Stimulated activated CD4-positive, alpha-beta T cell treated with anti-CD3 and anti-CD28 coated beads, Interleukin-1b, Interleukin-23, amount 100 ng/mL, for 4 hours (primary cell): ENCODE measurements around the gene LASP1NB.

ENCODE experiments used
- DNase-seq, 2 donors: peaks; one replicate each; pipeline ENCODE4 v3.0.0-alpha.2; 2020; ENCODE audit warnings: low read depth in 2 of 2

Gene LASP1NB

GRCh38 chr17:38925263-38925995 is at the start of gene LASP1NB:
Gene LASP1NB (plus strand): TSS chr17:38925614.
- DNase-seq: peak in 1 of 2 donors; percentile 15

GRCh38 chr17:38877130-38877851 is 48.1 kb upstream of the LASP1NB start:
- no peak for DNase-seq

- no peak for DNase-seq
These were observed 45.3 kb upstream of the LASP1NB start for GRCh38 chr17:38879878-38880665.

GRCh38 chr17:38881600-38882191 is 43.7 kb upstream of the LASP1NB start:
- DNase-seq: no peak

GRCh38 chr17:38882870-38883269 is 42.5 kb upstream of the LASP1NB start:
- no peak for DNase-seq

- DNase-seq: no peak
These were observed 41.6 kb upstream of the LASP1NB start for GRCh38 chr17:38883592-38884526.

GRCh38 chr17:38885044-38885727 is 40.2 kb upstream of the LASP1NB start:
- DNase-seq: no peak

- no peak for DNase-seq
These were observed 39.4 kb upstream of the LASP1NB start for GRCh38 chr17:38885728-38886642.

GRCh38 chr17:38886643-38887010 is 38.8 kb upstream of the LASP1NB start:
- DNase-seq: no peak

- DNase-seq: no peak
These were observed 36.6 kb upstream of the LASP1NB start for GRCh38 chr17:38888842-38889241.

GRCh38 chr17:38889745-38890409 is 35.5 kb upstream of the LASP1NB start:
- no peak for DNase-seq

GRCh38 chr17:38890410-38890746 is 35.0 kb upstream of the LASP1NB start:
- DNase-seq: no peak

GRCh38 chr17:38891441-38891840 is 34.0 kb upstream of the LASP1NB start:
- DNase-seq: no peak

- DNase-seq: no peak
These were observed 33.3 kb upstream of the LASP1NB start for GRCh38 chr17:38892083-38892482.

- DNase-seq: no peak
These were observed 32.8 kb upstream of the LASP1NB start for GRCh38 chr17:38892620-38893019.

GRCh38 chr17:38893113-38893512 is 32.3 kb upstream of the LASP1NB start:
- no peak for DNase-seq

- DNase-seq: no peak
These were observed 31.8 kb upstream of the LASP1NB start for GRCh38 chr17:38893607-38894006.

- no peak for DNase-seq
These were observed 31.1 kb upstream of the LASP1NB start for GRCh38 chr17:38894276-38894675.
